T-cell (primary cell): ENCODE data around the gene CELA2B. TPM values are rescaled to one million over a fixed set of nuclear protein-coding genes. Genes with fewer than 3 reads are reported as not detected.

Experiments
- ATAC-seq, 4 experiments: fragments of 200-7000 bp in 3 of 4; fragments of 150-1000 bp in 1 of 4; cut with Tn5 transposase; replicated peaks in 1 of 4; 1 replicate in 3 of 4; 2 replicates in 1 of 4; pipeline ENCODE4 v1.10.0; 2021; ENCODE audit warnings: moderate library complexity in 3 of 4, mild to moderate bottlenecking in 2 of 4, moderate number of reproducible peaks in 1 of 4
- CTCF ChIA-PET, 2 donors: fragments of 300-600 bp; sonication (Branson Sonifier 250); formaldehyde crosslinking; loops; one replicate each; lab custom pipeline; 2022; ENCODE audit warnings: antibody characterized with exemption in 2 of 2; lab: Charles Lee
- POLR2A ChIA-PET, 2 donors: fragments of 300-600 bp; sonication (Branson Sonifier 250); formaldehyde crosslinking; loops; one replicate each; lab custom pipeline; 2022; ENCODE audit warnings: antibody characterized with exemption in 2 of 2; lab: Charles Lee
- DNase-seq, 35 experiments: peaks; one replicate each; pipeline versions ENCODE4 v3.0.0 to v3.0.0-alpha.2; 2013 to 2023
- H3K27ac ChIP-seq: one replicate; pipeline ENCODE4 v1.5.1; 2013; ENCODE audit warnings: low read length
- H3K27me3 ChIP-seq, 2 experiments: replicated peaks in 1 of 2; 1 replicate in 1 of 2; 2 replicates in 1 of 2; pipeline versions ENCODE4 v1.6.1 to v1.7.0; 2013; ENCODE audit warnings: low read length in 1 of 2, mixed read lengths in 1 of 2; ENCODE audit not compliant: control insufficient read depth in 2 of 2, insufficient read depth in 2 of 2; ENCODE audit errors: extremely low read depth in 1 of 2
- H3K36me3 ChIP-seq, 2 donors: 1 replicate in 1 of 2; 2 replicates in 1 of 2; pipeline versions ENCODE4 v1.6.1 to v1.7.0; 2013; ENCODE audit warnings: low read length in 1 of 2; ENCODE audit not compliant: control insufficient read depth in 2 of 2, insufficient read depth in 1 of 2; ENCODE audit errors: extremely low read depth in 1 of 2
- H3K4me1 ChIP-seq, 2 experiments: 1 replicate in 1 of 2; 2 replicates in 1 of 2; pipeline versions ENCODE4 v1.6.1 to v1.7.0; 2013; ENCODE audit warnings: low read length in 2 of 2, mixed read lengths in 1 of 2; ENCODE audit not compliant: insufficient read depth in 2 of 2, control insufficient read depth in 1 of 2; ENCODE audit errors: extremely low read depth in 1 of 2
- H3K4me3 ChIP-seq, 2 donors: 1 replicate in 1 of 2; 2 replicates in 1 of 2; pipeline versions ENCODE4 v1.5.1 to v1.7.0; 2013; ENCODE audit warnings: mild to moderate bottlenecking in 2 of 2, low read length in 1 of 2, moderate library complexity in 1 of 2; ENCODE audit not compliant: control insufficient read depth in 1 of 2; ENCODE audit errors: extremely low read depth in 1 of 2
- H3K9me3 ChIP-seq: 2 replicates; pipeline ENCODE4 v1.7.0; 2013
- H3K27ac Mint-ChIP-seq, 2 donors: one replicate each; pipeline ENCODE4 v1.8.0; 2020 to 2021; ENCODE audit warnings: mild to moderate bottlenecking in 2 of 2, mixed read lengths in 2 of 2
- H3K27me3 Mint-ChIP-seq, 2 donors: one replicate each; pipeline ENCODE4 v1.8.0; 2021 to 2022; ENCODE audit warnings: mixed read lengths in 2 of 2
- H3K36me3 Mint-ChIP-seq: one replicate; pipeline ENCODE4 v1.8.0; 2021; ENCODE audit warnings: mixed read lengths
- H3K4me1 Mint-ChIP-seq, 3 donors: one replicate each; pipeline ENCODE4 v1.8.0; 2020 to 2022; ENCODE audit warnings: mixed read lengths in 3 of 3, mild to moderate bottlenecking in 1 of 3
- H3K4me3 Mint-ChIP-seq, 3 donors: one replicate each; pipeline ENCODE4 v1.8.0; 2020 to 2022; ENCODE audit warnings: mild to moderate bottlenecking in 3 of 3, mixed read lengths in 3 of 3, moderate library complexity in 3 of 3
- H3K9me3 Mint-ChIP-seq, 3 donors: one replicate each; pipeline ENCODE4 v1.8.0; 2020 to 2022; ENCODE audit warnings: mixed read lengths in 3 of 3
- WGBS: methylation state at CpG from one replicate; pipeline ENCODE4 v1.1.5; 2013; ENCODE audit warnings: missing lambda C conversion rate; ENCODE audit not compliant: insufficient coverage; 5-methylcytosine and 5-hydroxymethylcytosine counted together
- total RNA-seq, 35 experiments: library from RNA in 6 of 35; stranded (reverse) in 6 of 35; fragments of 120-200 nt in 1 of 35; gene quantifications; one replicate each; pipeline versions ENCODE4 v1.2.1 to v1.2.4 and lab custom pipeline; 2013 to 2026

CELA2B gene
- total RNA-seq, 5 donors from 2014 or later (not counting 1 experiment from before 2014, with no cell fraction given): 0.30 to 0.41 TPM; not detected in 3

DNA sequence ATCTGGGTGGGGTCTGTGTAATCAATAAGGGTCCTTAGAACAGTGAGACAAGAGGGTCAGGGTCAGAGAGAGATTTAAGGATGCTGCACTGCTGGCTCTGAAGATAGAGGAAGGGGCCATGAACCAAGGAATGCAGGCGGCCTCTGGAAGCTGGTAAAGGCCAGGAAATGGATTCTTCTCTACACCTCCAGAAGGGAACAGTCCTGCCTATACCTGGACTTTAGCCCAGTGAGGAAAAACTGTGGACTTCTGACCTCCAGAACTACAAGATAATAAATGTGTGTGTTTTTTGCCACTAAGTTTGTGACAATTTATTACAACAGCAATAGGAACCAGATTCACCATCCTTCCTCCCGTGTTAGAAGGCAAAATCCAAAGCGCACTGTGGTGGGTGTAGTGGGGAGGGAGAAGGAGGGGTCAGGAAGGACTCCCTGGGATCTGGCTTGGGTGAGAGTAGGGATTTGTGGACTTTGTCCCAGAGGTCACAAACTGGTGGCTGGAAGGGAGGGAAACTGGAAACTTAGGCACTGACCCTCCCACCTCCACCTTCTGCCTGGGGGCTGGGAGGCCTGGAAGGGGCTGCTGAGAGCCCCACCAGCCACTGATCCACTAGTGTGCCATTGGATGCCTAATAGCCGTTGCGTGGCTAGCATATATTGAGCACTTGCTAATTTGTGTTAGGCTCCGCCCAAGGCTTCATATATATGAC, 24.7 kb upstream of the CELA2B start:
- H3K36me3 ChIP-seq: no peaks in the 10 kb centered on the region
- Mint-ChIP-seq H3K9me3 (no peaks in the 10 kb centered on the region), H3K27me3 (peaks cover 9 to 18% of the 10 kb centered on the region in 2 donors), H3K36me3 (no peaks in the 10 kb centered on the region), H3K27ac (no peak overlapping the region), H3K4me1 (peaks cover 0 to under 1% (median 0%) of the 10 kb centered on the region in 3 donors), H3K4me3 (no peak overlapping the region)
- DNase-seq (no peak), ATAC-seq (no peak)
- H3K4me1 ChIP-seq: no peaks in the 10 kb centered on the region
- H3K27ac ChIP-seq: no peak overlapping the region
- ChIA-PET CTCF (no interaction called here), POLR2A (no interaction called here)
- peaks cover 0 to 32% of the 10 kb centered on the region in 2 experiments for H3K27me3 ChIP-seq
- no peaks in the 10 kb centered on the region for H3K9me3 ChIP-seq
- H3K4me3 ChIP-seq: no peak overlapping the region
- WGBS: 83% methylated on average over 3 of the region's 6 CpGs

DNA sequence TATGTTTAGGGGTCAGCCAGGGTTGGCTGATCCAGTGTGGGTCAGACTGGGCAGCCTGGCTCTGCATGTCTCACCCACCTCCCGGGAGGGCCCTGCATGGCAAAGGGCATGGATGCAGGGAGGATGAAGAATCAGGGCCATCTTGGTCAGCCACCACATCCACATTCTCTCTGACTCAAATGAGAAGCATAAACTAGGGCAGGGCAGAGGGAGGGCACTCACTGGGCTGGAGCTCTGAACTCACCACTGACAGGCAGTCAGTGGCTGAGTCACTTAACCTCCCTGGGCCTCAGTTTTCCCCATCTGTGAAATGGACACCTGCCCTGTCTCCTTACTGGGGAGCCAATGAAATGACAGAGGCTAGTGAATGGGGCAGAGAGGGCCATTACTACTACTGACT, 23.7 kb upstream of the CELA2B start:
- DNase-seq: no peak
- POLR2A ChIA-PET: no interaction called here
- no peak overlapping the region for H3K4me3 ChIP-seq
- H3K27ac Mint-ChIP-seq: no peak overlapping the region
- H3K27ac ChIP-seq: no peak overlapping the region
- no peaks in the 10 kb centered on the region for H3K4me1 Mint-ChIP-seq
- H3K36me3 Mint-ChIP-seq: no peaks in the 10 kb centered on the region
- no peaks in the 10 kb centered on the region for H3K9me3 ChIP-seq
- no peak for ATAC-seq
- CTCF ChIA-PET: no interaction called here
- H3K9me3 Mint-ChIP-seq: no peaks in the 10 kb centered on the region
- H3K4me1 ChIP-seq: no peaks in the 10 kb centered on the region
- no peak overlapping the region for H3K4me3 Mint-ChIP-seq
- peaks cover 0 to 25% of the 10 kb centered on the region in 2 experiments for H3K27me3 ChIP-seq
- WGBS: no CpG with 5 or more reads among the region's 1 CpG
- H3K36me3 ChIP-seq: no peaks in the 10 kb centered on the region
- peaks cover 16 to 24% of the 10 kb centered on the region in 2 donors for H3K27me3 Mint-ChIP-seq

DNA sequence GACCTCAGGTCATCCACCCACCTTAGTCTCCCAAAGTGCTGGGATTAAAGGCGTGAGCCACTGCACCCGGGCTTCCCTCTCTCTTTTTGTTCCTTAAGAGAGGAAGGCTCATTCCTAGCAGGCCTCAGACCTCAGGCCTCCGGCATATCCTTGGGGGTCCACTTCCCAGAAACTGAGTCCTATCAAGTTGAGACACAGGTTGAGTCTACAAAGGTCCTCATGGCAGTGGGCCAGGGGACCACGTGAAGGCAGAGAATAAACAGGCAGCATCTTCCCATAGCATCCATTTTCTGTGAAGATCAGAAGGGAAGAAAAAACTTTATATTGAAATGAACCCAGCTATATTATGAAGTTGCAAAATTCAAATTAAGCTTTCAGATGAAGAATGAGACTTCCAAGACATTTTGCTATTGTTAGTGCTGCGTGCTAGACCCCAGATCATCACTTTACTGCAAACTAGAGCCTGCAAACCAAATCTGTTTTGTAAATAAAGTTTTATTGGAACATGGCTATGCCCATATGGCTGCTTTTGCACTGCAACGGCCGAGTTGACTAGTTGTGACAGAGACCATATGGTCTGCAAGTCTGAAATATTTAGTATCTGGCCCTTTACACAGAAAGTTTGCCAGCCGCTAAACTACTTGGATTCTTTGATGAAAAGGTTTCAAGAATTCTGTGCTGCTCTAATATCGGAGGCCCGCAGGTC, 22.9 kb upstream of the CELA2B start:
- Mint-ChIP-seq H3K4me3 (no peak overlapping the region), H3K9me3 (no peaks in the 10 kb centered on the region), H3K4me1 (no peaks in the 10 kb centered on the region), H3K27ac (no peak overlapping the region), H3K36me3 (no peaks in the 10 kb centered on the region), H3K27me3 (peaks cover 15 to 22% of the 10 kb centered on the region in 2 donors)
- POLR2A ChIA-PET: no interaction called here
- DNase-seq (no peak), ATAC-seq (no peak)
- H3K9me3 ChIP-seq: no peaks in the 10 kb centered on the region
- H3K4me3 ChIP-seq: no peak overlapping the region
- H3K4me1 ChIP-seq: no peaks in the 10 kb centered on the region
- H3K36me3 ChIP-seq: no peaks in the 10 kb centered on the region
- peaks cover 0 to 18% of the 10 kb centered on the region in 2 experiments for H3K27me3 ChIP-seq
- 80% methylated on average over 4 of the region's 10 CpGs for WGBS
- CTCF ChIA-PET: no interaction called here
- no peak overlapping the region for H3K27ac ChIP-seq

DNA sequence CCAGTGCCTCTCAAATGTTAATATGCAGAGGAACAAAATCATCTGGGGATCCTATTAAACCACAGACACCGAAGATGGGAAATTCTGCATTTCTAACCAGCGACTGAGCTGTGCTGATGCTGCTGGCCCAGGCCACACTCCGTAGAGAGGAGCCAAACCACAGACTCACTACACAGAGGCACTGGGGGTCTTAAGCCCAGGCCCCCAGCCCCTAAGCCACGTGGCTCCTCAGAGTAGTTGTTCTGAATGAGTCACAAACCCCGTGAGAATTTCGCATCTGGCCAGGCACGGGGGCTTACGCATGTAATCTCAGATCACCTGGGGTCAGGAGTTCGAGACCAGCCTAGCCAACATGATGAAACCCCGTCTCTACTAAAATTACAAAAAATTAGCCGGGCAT, 22.2 kb upstream of the CELA2B start:
- Histone ChIP-seq H3K27me3 (peaks cover 0 to 18% of the 10 kb centered on the region in 2 experiments), H3K4me1 (no peaks in the 10 kb centered on the region), H3K27ac (no peak overlapping the region), H3K36me3 (no peaks in the 10 kb centered on the region), H3K4me3 (no peak overlapping the region), H3K9me3 (no peaks in the 10 kb centered on the region)
- no peak overlapping the region for H3K4me3 Mint-ChIP-seq
- POLR2A ChIA-PET: no interaction called here
- no peaks in the 10 kb centered on the region for H3K9me3 Mint-ChIP-seq
- DNase-seq (no peak), ATAC-seq (no peak)
- H3K27me3 Mint-ChIP-seq: peaks cover 15 to 22% of the 10 kb centered on the region in 2 donors
- 65% methylated on average over 9 of the region's 11 CpGs for WGBS
- H3K4me1 Mint-ChIP-seq: no peaks in the 10 kb centered on the region
- no peak overlapping the region for H3K27ac Mint-ChIP-seq
- no peaks in the 10 kb centered on the region for H3K36me3 Mint-ChIP-seq
- CTCF ChIA-PET: no interaction called here

DNA sequence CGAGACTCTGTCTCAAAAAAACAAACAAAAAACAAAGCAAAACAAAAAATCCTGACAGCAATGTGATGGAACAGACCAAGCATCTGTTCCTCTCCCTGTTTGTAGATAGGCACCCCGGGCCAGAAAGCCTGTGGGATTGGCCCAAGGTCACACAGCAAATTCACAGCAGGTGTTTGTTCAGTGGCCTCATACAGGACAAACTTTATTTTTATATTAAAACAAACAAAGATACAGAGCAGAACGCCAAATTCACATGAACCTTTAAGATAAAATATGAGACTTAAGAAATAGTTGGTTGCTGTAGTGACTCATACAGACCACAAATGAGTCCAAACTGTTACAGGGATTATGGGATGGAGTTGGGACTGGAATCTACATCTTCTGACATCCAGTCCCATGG, 21.6 kb upstream of the CELA2B start:
- 82% methylated on average over 2 of the region's 3 CpGs for WGBS
- no peaks in the 10 kb centered on the region for H3K9me3 Mint-ChIP-seq
- ChIA-PET POLR2A (no interaction called here), CTCF (no interaction called here)
- no peak overlapping the region for H3K27ac ChIP-seq
- no peak overlapping the region for H3K4me3 Mint-ChIP-seq
- H3K4me3 ChIP-seq: no peak overlapping the region
- DNase-seq (no peak), ATAC-seq (no peak)
- peaks cover 0 to 18% of the 10 kb centered on the region in 2 experiments for H3K27me3 ChIP-seq
- H3K27me3 Mint-ChIP-seq: peaks cover 15 to 21% of the 10 kb centered on the region in 2 donors
- no peaks in the 10 kb centered on the region for H3K9me3 ChIP-seq
- no peaks in the 10 kb centered on the region for H3K36me3 ChIP-seq
- no peak overlapping the region for H3K27ac Mint-ChIP-seq
- H3K4me1 ChIP-seq: no peaks in the 10 kb centered on the region
- no peaks in the 10 kb centered on the region for H3K36me3 Mint-ChIP-seq
- no peaks in the 10 kb centered on the region for H3K4me1 Mint-ChIP-seq

DNA sequence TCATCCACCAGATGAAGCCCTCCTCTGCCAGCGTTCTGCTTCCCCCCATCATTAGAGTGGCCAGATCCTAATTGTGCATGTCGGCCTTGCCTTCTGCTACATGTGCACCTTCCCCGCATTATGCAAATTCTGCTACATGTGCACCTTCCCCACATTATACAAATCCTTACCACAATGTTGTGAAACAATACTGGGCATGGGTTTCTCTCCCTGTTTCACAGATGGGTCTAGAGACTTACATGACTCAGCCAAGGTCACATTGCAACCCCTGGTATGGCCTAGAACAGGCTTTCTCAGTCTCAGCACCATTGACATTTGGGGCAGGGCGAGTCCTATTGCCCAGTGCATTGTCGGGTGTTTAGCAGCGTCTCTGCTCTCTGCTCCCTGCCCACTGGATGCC, 20.4 kb upstream of the CELA2B start:
- no peaks in the 10 kb centered on the region for H3K4me1 Mint-ChIP-seq
- POLR2A ChIA-PET: no interaction called here
- H3K4me1 ChIP-seq: no peaks in the 10 kb centered on the region
- peaks cover 15 to 17% of the 10 kb centered on the region in 2 donors for H3K27me3 Mint-ChIP-seq
- H3K27ac ChIP-seq: no peak overlapping the region
- no peak overlapping the region for H3K4me3 ChIP-seq
- H3K27me3 ChIP-seq: peaks cover 0 to 15% of the 10 kb centered on the region in 2 experiments
- no peaks in the 10 kb centered on the region for H3K9me3 Mint-ChIP-seq
- DNase-seq (no peak), ATAC-seq (no peak)
- 80% methylated on average over 5 of the region's 6 CpGs for WGBS
- CTCF ChIA-PET: no interaction called here
- H3K36me3 Mint-ChIP-seq: no peaks in the 10 kb centered on the region
- H3K4me3 Mint-ChIP-seq: no peak overlapping the region
- no peaks in the 10 kb centered on the region for H3K36me3 ChIP-seq
- H3K9me3 ChIP-seq: no peaks in the 10 kb centered on the region
- H3K27ac Mint-ChIP-seq: no peak overlapping the region
